ENCODE measurements around the gene TLDC2.
"Not testable (repeated sequence)": the region's sequence is repeated elsewhere in the genome, so short reads cannot be mapped to it uniquely, and the experiment has no call there.

TLDC2 gene

DNA sequence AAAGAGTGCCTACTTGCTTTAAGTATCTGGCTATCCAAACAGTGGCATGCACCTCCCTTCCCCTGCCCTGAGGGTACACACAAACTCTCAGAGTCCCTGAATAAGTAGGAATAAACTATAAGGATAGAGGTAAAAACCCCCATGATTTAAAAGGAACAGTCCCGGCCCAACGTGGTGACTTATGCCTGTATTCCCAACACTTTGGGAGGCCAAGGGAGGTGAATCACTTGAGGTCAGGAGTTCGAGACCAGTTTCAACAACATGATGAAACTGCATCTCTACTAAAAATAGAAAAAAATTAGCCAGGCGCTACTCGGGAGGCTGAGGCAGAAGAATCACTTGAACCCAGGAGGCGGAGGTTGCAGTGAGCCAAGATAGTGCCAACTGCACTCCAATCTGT is 53.4 kb downstream of the TLDC2 start:
- TF ChIP-seq, protein P1, sequence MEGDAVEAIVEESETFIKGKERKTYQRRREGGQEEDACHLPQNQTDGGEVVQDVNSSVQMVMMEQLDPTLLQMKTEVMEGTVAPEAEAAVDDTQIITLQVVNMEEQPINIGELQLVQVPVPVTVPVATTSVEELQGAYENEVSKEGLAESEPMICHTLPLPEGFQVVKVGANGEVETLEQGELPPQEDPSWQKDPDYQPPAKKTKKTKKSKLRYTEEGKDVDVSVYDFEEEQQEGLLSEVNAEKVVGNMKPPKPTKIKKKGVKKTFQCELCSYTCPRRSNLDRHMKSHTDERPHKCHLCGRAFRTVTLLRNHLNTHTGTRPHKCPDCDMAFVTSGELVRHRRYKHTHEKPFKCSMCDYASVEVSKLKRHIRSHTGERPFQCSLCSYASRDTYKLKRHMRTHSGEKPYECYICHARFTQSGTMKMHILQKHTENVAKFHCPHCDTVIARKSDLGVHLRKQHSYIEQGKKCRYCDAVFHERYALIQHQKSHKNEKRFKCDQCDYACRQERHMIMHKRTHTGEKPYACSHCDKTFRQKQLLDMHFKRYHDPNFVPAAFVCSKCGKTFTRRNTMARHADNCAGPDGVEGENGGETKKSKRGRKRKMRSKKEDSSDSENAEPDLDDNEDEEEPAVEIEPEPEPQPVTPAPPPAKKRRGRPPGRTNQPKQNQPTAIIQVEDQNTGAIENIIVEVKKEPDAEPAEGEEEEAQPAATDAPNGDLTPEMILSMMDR (IDR thresholded peaks at IDR 0.05; ENCODE audit: control insufficient read depth, insufficient read depth, low read depth, low read length, missing control alignments): no peak
- no peak overlapping the region for H3K4me3 ChIP-seq (ENCODE audit: control insufficient read depth, low read depth, low read length)
- no peak for DNase-seq (ENCODE audit: low read depth)

DNA sequence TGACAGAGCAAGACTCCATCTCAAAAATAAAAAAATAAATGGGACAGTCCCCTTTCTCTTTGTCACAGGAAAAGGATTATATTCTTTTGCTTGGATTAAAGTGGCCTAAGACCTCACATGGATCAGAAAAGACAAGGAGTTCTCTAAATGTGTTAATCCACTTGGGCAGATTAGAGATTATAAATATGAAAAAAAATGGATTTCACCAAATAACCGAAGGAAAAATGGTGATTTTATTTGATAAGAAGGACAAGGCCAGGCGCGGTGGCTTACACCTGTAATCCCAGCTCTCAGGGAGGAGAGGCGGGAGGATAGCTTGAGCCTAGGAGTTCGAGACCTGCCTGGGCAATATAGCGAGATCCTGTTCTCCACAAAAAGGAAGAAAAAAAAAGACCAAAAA is 53.8 kb downstream of the TLDC2 start:
- DNase-seq (ENCODE audit: low read depth): no peak
- no peak overlapping the region for H3K4me3 ChIP-seq (ENCODE audit: control insufficient read depth, low read depth, low read length)
- TF ChIP-seq, protein P1 (IDR thresholded peaks at IDR 0.05; ENCODE audit: control insufficient read depth, insufficient read depth, low read depth, low read length, missing control alignments): no peak

DNA sequence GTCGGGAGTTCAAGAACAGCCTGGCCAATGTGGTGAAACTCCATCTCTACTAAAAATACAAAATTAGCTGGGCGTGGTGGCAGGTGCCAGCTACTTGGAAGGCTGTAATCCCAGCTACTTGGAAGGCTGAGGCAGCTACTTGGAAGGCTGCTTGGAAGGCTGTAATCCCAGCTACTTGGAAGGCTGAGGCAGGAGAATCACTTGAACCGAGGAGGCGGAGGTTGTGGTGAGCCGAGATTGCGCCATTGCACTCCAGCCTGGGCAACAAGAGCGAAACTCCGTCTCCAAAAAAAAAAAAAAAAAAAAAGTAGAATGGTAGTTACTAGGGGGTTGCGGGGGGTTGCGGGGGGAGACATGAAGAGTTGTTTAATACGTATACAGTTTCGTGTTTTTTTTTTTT is 56.1 kb downstream of the TLDC2 start:
- DNase-seq (ENCODE audit: low read depth); H3K4me3 ChIP-seq (ENCODE audit: control insufficient read depth, low read depth, low read length): not testable (repeated sequence)

DNA sequence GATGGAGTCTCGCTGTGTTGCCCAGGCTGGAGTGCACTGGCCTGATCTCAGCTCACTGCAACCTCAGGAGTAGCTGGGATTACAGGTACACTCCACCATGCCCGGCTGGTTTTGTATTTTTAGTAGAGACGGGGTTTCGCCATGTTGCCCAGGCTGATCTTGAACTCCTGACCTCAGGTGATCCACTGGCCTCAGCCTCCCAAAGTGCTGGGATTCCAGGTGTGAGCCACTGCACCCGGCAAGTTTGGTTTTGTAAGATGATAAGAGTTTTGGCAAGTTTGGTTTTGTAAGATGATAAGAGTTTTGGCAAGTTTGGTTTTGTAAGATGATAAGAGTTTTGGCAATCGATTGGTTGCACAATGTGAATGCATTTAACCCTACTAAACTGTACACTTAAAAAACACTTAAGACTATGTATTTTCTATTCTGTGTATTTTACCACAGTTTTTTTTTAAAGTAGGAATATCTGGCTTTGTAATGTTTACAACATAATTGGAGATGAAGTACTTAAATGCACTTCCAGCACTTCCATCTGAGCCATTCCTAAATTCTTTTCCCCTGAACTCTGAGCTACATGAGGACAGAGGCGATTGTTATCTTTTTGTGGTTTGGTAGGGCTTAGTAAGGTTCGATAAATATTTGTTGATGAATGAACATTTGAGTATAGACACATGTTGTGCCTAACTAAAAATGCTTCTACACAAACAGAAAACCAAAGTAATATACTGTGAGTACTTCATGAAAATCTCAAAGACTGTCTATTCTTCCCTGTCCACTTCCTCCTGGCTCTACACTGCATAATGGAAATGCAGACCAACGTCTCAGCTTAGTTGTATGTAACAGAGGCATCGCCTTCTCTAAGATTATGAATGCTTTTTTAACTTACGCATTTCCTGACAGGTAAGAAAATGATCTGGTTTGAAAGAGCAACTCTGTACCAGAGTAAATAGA is 56.8 kb downstream of the TLDC2 start:
- no peak overlapping the region for H3K4me3 ChIP-seq (ENCODE audit: control insufficient read depth, low read depth, low read length)
- TF ChIP-seq, protein P1 (IDR thresholded peaks at IDR 0.05; ENCODE audit: control insufficient read depth, insufficient read depth, low read depth, low read length, missing control alignments): no peak
- no peak for DNase-seq (ENCODE audit: low read depth)

DNA sequence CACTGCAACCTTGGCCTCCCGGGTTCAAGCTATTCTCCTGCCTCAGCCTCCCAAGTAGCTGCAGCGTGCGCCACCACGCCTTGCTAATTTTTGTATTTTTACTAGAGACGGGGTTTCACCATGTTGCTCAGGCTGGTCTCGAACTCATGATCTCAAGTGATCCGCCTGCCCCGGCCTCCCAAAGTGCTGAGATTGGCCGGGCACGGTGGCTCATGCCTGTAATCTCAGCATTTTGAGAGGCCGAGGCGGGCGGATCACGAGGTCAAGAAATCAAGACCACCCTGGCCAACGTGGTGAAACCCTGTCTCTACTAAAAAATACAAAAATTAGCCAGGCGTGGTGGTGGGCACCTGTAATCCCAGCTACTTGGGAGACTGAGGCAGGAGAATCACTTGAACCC is 57.6 kb downstream of the TLDC2 start:
- DNase-seq (ENCODE audit: low read depth); H3K4me3 ChIP-seq (ENCODE audit: control insufficient read depth, low read depth, low read length): not testable (repeated sequence)

DNA sequence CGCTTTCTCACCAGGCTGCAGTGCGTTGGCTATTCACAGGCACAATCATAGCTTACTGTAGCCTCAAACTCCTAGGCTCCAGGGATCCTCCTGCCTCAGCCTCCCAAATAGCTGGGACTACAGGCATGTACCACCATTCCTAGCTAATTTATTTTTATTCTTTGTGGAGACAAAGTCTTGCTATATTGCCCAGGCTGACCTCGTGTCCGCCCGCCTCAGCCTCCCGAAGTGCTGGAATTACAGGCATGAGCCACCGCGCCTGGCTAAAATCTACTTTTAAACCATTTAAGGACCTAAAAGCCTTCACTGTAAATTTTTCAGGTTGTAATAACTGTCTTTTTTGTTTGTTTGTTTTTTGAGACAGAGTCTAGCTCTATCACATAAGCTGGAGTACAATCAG is 60.4 kb downstream of the TLDC2 start:
- DNase-seq (ENCODE audit: low read depth): no peak
- TF ChIP-seq, protein P1 (IDR thresholded peaks at IDR 0.05; ENCODE audit: control insufficient read depth, insufficient read depth, low read depth, low read length, missing control alignments): no peak
- no peak overlapping the region for H3K4me3 ChIP-seq (ENCODE audit: control insufficient read depth, low read depth, low read length)

DNA sequence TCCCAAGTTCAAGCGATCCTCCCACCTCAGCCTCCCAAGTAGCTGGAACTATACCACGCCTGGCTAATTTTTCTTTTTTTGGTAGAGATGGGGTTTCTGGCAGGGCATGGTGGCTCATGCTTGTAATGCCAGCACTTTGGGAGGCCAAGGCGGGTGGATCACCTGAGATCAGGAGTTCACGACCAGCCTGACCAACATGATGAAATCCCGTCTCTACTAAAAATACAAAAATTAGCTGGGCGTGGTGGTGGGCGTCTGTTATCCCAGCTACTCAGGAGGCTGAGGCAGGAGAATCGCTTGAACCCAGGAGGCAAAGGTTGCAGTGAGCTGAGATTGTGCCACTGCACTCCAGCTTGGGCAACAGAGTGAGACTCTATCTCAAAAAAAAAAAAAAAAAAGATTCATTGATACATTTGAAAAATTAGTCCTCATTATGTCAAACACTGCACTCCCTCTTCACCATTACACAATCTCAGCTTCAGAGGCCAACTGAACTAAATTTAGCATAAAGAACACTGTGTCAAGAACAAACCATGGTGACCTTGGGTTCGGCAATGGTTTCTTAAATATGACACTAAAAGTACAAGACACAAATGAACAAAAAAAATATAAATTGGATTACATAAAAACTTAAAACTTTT is 60.9 kb downstream of the TLDC2 start:
- not testable (repeated sequence) for H3K4me3 ChIP-seq (ENCODE audit: control insufficient read depth, low read depth, low read length); DNase-seq (ENCODE audit: low read depth)

DNA sequence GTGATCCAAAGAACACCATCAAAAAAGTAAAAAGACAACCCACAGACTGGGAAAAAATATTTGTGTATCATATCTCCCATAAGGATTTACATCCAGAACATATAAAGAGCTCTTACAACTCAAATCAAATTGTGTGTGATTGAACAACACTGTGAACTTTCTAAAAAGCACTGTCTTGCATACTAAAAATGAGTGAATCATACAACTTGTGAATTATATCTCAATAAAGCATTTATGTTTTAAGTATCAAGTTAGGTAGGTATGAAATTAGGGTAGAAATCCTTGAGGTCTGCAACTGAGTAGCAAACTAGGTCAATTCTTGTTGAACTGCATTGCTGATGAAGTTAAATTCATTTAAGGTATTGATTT is 61.4 kb downstream of the TLDC2 start:
- TF ChIP-seq, protein P1 (IDR thresholded peaks at IDR 0.05; ENCODE audit: control insufficient read depth, insufficient read depth, low read depth, low read length, missing control alignments): no peak
- H3K4me3 ChIP-seq (ENCODE audit: control insufficient read depth, low read depth, low read length): no peak overlapping the region
- DNase-seq (ENCODE audit: low read depth): no peak
